GM12878 (cell line): ENCODE data around the gene PSMD13. TPM values are rescaled to one million over a fixed set of nuclear protein-coding genes. Genes with fewer than 3 reads are reported as not detected.

Experiments used
- GATAD2B ChIP-seq: fragments of 450-650 bp; conservative IDR thresholded peaks from 2 replicates; pipeline ENCODE4 v1.6.1; 2017; ENCODE audit warnings: low read depth, mild to moderate bottlenecking, moderate library complexity
- MAX ChIP-seq: IDR thresholded peaks from 2 replicates; pipeline ENCODE4 v1.6.1; 2012; ENCODE audit warnings: low read depth, low read length, improper control_type of control experiment
- MTA2 ChIP-seq: fragments of 450-650 bp; IDR thresholded peaks from 2 replicates; pipeline ENCODE4 v1.6.1; 2016; ENCODE audit warnings: low read depth, mild to moderate bottlenecking, moderate library complexity
- NR2F1 ChIP-seq: fragments of 450-650 bp; conservative IDR thresholded peaks from 2 replicates; pipeline ENCODE4 v1.6.1; 2017; ENCODE audit warnings: mild to moderate bottlenecking
- PAX5 ChIP-seq: IDR thresholded peaks from 2 replicates; pipeline ENCODE4 v1.6.1; 2011; ENCODE audit warnings: low read depth, low read length, borderline replicate concordance
- PAX8 ChIP-seq: fragments of 450-650 bp; IDR thresholded peaks from 2 replicates; pipeline ENCODE4 v1.6.1; 2017; ENCODE audit warnings: mild to moderate bottlenecking, moderate library complexity
- SKIL ChIP-seq: fragments of 450-650 bp; IDR thresholded peaks from 2 replicates; pipeline ENCODE4 v1.6.1; 2017; ENCODE audit warnings: mild to moderate bottlenecking, low read depth, inconsistent platforms; ENCODE audit not compliant: poor library complexity, severe bottlenecking
- polyA plus RNA-seq, 11 experiments: library from polyadenylated mRNA; depleted of rRNA in 4 of 11; unstranded in 6 of 11; stranded (reverse) in 5 of 11; fragments of >200 nt; fragmentation: Nextera tagmentation in 4 of 11; fragmentation: Illumina TruSeq in 1 of 11; extraction: Ambion mirVana in 4 of 11; extraction: Trizol in 1 of 11; gene quantifications; 1 replicate in 1 of 11; 2 replicates in 10 of 11; pipeline versions ENCODE4 v1.2.1 to v1.2.3, GENCODE V29; 2011 to 2016; ENCODE audit warnings: inconsistent platforms in 2 of 11, missing spikeins in 2 of 11, low read depth in 1 of 11
- total RNA-seq, 4 experiments: library from RNA; depleted of rRNA in 3 of 4; stranded (reverse); fragments of >200 nt in 3 of 4; fragmentation: Illumina TruSeq in 1 of 4; extraction: Trizol in 1 of 4; gene quantifications; 2 replicates each; pipeline versions ENCODE4 v1.2.1 to v1.2.3, GENCODE V29; 2013 to 2021
- TF ChIP-seq, protein P1 (sequence below): IDR thresholded peaks from 2 replicates; pipeline ENCODE4 v1.6.1; 2011; ENCODE audit warnings: borderline replicate concordance, low read depth, mild to moderate bottlenecking, moderate library complexity, mixed read lengths, low read length; ENCODE audit not compliant: insufficient read depth; ENCODE audit errors: extremely low read length

Gene PSMD13
- total and polyA plus RNA-seq, 10 of the 15 experiments (the other 5 are each of a cell fraction or from before 2014, with no cell fraction given), result 141 to 303 (median 177) TPM

DNA sequence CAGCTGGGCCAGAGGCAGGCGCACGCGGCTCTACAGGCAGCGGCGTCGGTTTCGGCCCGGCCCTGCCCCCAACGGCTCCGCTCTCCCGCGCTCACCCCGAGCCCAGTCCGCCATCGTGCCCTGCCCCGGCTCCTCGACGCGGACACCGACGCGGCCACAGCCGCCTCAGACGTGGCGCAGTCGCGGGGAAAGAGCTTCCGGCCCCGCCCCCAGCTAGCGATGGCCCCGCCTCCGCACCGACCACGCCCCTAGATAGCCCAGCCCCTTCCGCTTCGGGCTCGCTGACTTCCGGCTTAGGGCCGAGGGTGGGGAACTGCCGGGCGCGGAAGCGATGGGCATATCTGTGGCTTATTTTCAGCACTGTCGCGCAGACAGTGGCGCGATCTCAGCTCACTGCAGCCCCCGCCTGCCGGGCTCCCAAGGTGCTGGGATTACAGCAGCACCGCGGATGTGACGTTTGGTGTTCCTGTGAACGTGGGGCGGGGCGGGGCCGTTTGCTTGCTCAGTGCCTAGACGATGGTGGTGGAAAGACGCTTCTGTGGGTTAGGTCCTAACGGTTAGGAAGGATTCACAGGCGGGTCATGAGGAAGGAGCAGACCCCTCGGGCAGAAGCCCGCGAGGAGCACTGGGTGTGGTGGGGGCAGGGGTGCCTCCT lies 29.4 kb upstream of the PSMD13 start, which contains the start of the genes BET1L and RIC8A (continued):
- TF ChIP-seq NR2F1, result peak; percentile 65
- TF ChIP-seq GATAD2B, result peak; percentile 61; the same call in 1 of the 2 replicates
- TF ChIP-seq PAX5, result no peak; the same call in 1 of the 2 replicates
- no peak for TF ChIP-seq SKIL
- no peak for TF ChIP-seq PAX8
- 0 out of 2 replicates have a peak, but pooled peaks have one; percentile 80 for TF ChIP-seq MAX
- TF ChIP-seq, protein P1, sequence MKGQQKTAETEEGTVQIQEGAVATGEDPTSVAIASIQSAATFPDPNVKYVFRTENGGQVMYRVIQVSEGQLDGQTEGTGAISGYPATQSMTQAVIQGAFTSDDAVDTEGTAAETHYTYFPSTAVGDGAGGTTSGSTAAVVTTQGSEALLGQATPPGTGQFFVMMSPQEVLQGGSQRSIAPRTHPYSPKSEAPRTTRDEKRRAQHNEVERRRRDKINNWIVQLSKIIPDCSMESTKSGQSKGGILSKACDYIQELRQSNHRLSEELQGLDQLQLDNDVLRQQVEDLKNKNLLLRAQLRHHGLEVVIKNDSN, result no peak
- TF ChIP-seq MTA2, result no peak
